ENCODE results near the gene UPK3BL2.
"Not testable (repeated sequence)": the region's sequence is repeated elsewhere in the genome, so short reads cannot be mapped to it uniquely, and the experiment has no call there.

- not testable (repeated sequence) for TF ChIP-seq CTCF, POLR2A (IDR thresholded peaks at IDR 0.05)
These were observed 25.1 kb upstream of the UPK3BL2 start for GRCh38 chr7:102568620-102569019.

Data from vagina (tissue), 2 donors.